Suprapubic skin (tissue), 4 donors: Measurements from ENCODE around the gene NRG3.

Experiments used
- EP300 ChIP-seq: sonication (generic); formaldehyde crosslinking; IDR thresholded peaks from one replicate; pipeline ENCODE4 v1.6.1; 2017; ENCODE audit warnings: antibody characterized with exemption
- POLR2A ChIP-seq, 2 donors: fragments of 450-650 bp; IDR thresholded peaks; one replicate each; pipeline ENCODE4 v1.6.1; 2017; ENCODE audit warnings: antibody characterized with exemption in 2 of 2, mild to moderate bottlenecking in 2 of 2, moderate library complexity in 2 of 2
- POLR2AphosphoS5 ChIP-seq, 3 donors: sonication (generic); formaldehyde crosslinking; IDR thresholded peaks; one replicate each; pipeline ENCODE4 v1.6.1; 2017; ENCODE audit warnings: antibody characterized with exemption in 3 of 3

- TF ChIP-seq POLR2AphosphoS5 (IDR thresholded peaks at IDR 0.05), result no peak
- no peak for TF ChIP-seq POLR2A (IDR thresholded peaks at IDR 0.05)
- TF ChIP-seq EP300, result no peak
Measured at GRCh38 chr10:82213784-82214183, 338.8 kb downstream of the NRG3 start.
